Fibroblast of the conjunctiva (primary cell): ENCODE measurements around the gene MRPL54.

Source experiments
- DNase-seq: peaks from one replicate; pipeline ENCODE4 v3.0.0-alpha.2; 2010; ENCODE audit warnings: low read depth

The MRPL54 gene

GRCh38 chr19:3762501-3763459 lies at the start of gene MRPL54:
Gene MRPL54, plus strand, starts transcription at chr19:3762682. Its CDS starts 19 bp downstream, at chr19:3762701.
- DNase-seq, result peak; percentile 99

- DNase-seq, result no peak
These were observed 46.3 kb upstream of the MRPL54 start for GRCh38 chr19:3716147-3716668.

- no peak for DNase-seq
These were observed 42.6 kb upstream of the MRPL54 start for GRCh38 chr19:3719868-3720267.

- DNase-seq, result no peak
These were observed 42.0 kb upstream of the MRPL54 start for GRCh38 chr19:3720349-3720917.

GRCh38 chr19:3721131-3721886 lies 41.2 kb upstream of the MRPL54 start:
- peak; percentile 39 for DNase-seq

GRCh38 chr19:3721887-3722442 lies 40.5 kb upstream of the MRPL54 start:
- no peak for DNase-seq

GRCh38 chr19:3722443-3723109 lies 39.9 kb upstream of the MRPL54 start:
- DNase-seq, result no peak

- no peak for DNase-seq
These were observed 39.4 kb upstream of the MRPL54 start for GRCh38 chr19:3723110-3723488.

- DNase-seq, result no peak
These were observed 38.6 kb upstream of the MRPL54 start for GRCh38 chr19:3723883-3724282.

GRCh38 chr19:3725121-3725520 lies 37.4 kb upstream of the MRPL54 start:
- DNase-seq, result no peak

- no peak for DNase-seq
These were observed 36.7 kb upstream of the MRPL54 start for GRCh38 chr19:3725640-3726310.

GRCh38 chr19:3730457-3730958 lies 32.0 kb upstream of the MRPL54 start:
- no peak for DNase-seq

GRCh38 chr19:3732108-3732507 lies 30.4 kb upstream of the MRPL54 start:
- no peak for DNase-seq

GRCh38 chr19:3733549-3734309 lies 28.8 kb upstream of the MRPL54 start:
- DNase-seq, result no peak

- DNase-seq, result no peak
These were observed 28.2 kb upstream of the MRPL54 start for GRCh38 chr19:3734310-3734600.

- no peak for DNase-seq
These were observed 26.3 kb upstream of the MRPL54 start for GRCh38 chr19:3736106-3736724.

- DNase-seq, result no peak
These were observed 24.8 kb upstream of the MRPL54 start for GRCh38 chr19:3737487-3738205.

GRCh38 chr19:3738477-3739220 lies 23.8 kb upstream of the MRPL54 start:
- DNase-seq, result no peak
